ENCODE data around the gene C5orf15. TPM values are rescaled to one million over a fixed set of nuclear protein-coding genes. Genes with fewer than 3 reads are reported as not detected.

Gene C5orf15
- total RNA-seq, 1 experiment from 2014 or later = 178 TPM

- DNase-seq (ENCODE audit: low spot score) = no peak
Observed at GRCh38 chr5:133924221-133924920, 44.1 kb downstream of the C5orf15 start.

- DNase-seq (ENCODE audit: low spot score) = no peak
Observed at GRCh38 chr5:133921979-133922378, 46.4 kb downstream of the C5orf15 start.

GRCh38 chr5:133921069-133921468 lies 47.4 kb downstream of the C5orf15 start:
- DNase-seq (ENCODE audit: low spot score) = no peak

GRCh38 chr5:133919148-133920136 lies 49.0 kb downstream of the C5orf15 start:
- DNase-seq (ENCODE audit: low spot score) = no peak

- DNase-seq (ENCODE audit: low spot score) = no peak
Observed at GRCh38 chr5:133918731-133919130, 49.7 kb downstream of the C5orf15 start.

- DNase-seq (ENCODE audit: low spot score) = no peak
Observed at GRCh38 chr5:133918316-133918715, 50.1 kb downstream of the C5orf15 start.

GRCh38 chr5:133917785-133918184 lies 50.6 kb downstream of the C5orf15 start:
- no peak for DNase-seq (ENCODE audit: low spot score)

- DNase-seq (ENCODE audit: low spot score) = no peak
Observed at GRCh38 chr5:133916914-133917313, 51.5 kb downstream of the C5orf15 start.

- no peak for DNase-seq (ENCODE audit: low spot score)
Observed at GRCh38 chr5:133916479-133916878, 51.9 kb downstream of the C5orf15 start.

- DNase-seq (ENCODE audit: low spot score) = no peak
Observed at GRCh38 chr5:133914434-133914833, 54.0 kb downstream of the C5orf15 start.

GRCh38 chr5:133913413-133914155 lies 54.8 kb downstream of the C5orf15 start:
- no peak for DNase-seq (ENCODE audit: low spot score)

GRCh38 chr5:133912951-133913350 lies 55.5 kb downstream of the C5orf15 start:
- no peak for DNase-seq (ENCODE audit: low spot score)

GRCh38 chr5:133910571-133910970 lies 57.9 kb downstream of the C5orf15 start:
- no peak for DNase-seq (ENCODE audit: low spot score)

GRCh38 chr5:133909603-133910002 lies 58.8 kb downstream of the C5orf15 start:
- no peak for DNase-seq (ENCODE audit: low spot score)

- DNase-seq (ENCODE audit: low spot score) = no peak
Observed at GRCh38 chr5:133907075-133907474, 61.4 kb downstream of the C5orf15 start.

GRCh38 chr5:133906303-133906702 lies 62.1 kb downstream of the C5orf15 start:
- no peak for DNase-seq (ENCODE audit: low spot score)

Other genes starting within 250 kb of the C5orf15 start
- gene VDAC1, start 36.4 kb upstream of the C5orf15 start, total RNA-seq (2014; rRNA removed; shearing (Covaris generic)) = 554 and 618 TPM in 2 replicates
- 3.8 and 4.8 TPM in 2 replicates for gene TCF7, start 146.1 kb upstream of the C5orf15 start, total RNA-seq (2014; rRNA removed; shearing (Covaris generic))
- 590 and 596 TPM in 2 replicates for gene SKP1, start 208.3 kb upstream of the C5orf15 start, total RNA-seq (2014; rRNA removed; shearing (Covaris generic))

Measured in A172 (cell line).